HepG2 (cell line): ENCODE results near the gene SLC25A1.

ENCODE experiments used
- BHLHE40 ChIP-seq: IDR thresholded peaks from 2 replicates; pipeline ENCODE4 v1.6.1; 2011; ENCODE audit warnings: low read length, improper control_type of control experiment
- EED ChIP-seq: sonication (generic); formaldehyde crosslinking; IDR thresholded peaks from 2 replicates; pipeline ENCODE4 v1.5.0; 2020; ENCODE audit warnings: mild to moderate bottlenecking, missing genetic modification reagents
- GABPB1 ChIP-seq: IDR thresholded peaks from 2 replicates; pipeline ENCODE4 v1.6.1; 2016; ENCODE audit warnings: mild to moderate bottlenecking, missing genetic modification reagents, moderate library complexity, missing compliant biosample characterization
- HMG20A ChIP-seq: IDR thresholded peaks from 2 replicates; pipeline ENCODE4 v1.6.1; 2016; ENCODE audit warnings: borderline replicate concordance
- KMT2B ChIP-seq: IDR thresholded peaks from 2 replicates; pipeline ENCODE4 v1.6.1; 2016; ENCODE audit warnings: missing genetic modification reagents, missing compliant biosample characterization
- POLR2A ChIP-seq, 2 experiments: IDR thresholded peaks; 2 replicates each; pipeline ENCODE4 v1.6.1; 2011; ENCODE audit warnings: low read depth in 2 of 2, low read length in 2 of 2, mild to moderate bottlenecking in 1 of 2, moderate library complexity in 1 of 2; ENCODE audit not compliant: insufficient read depth in 1 of 2
- POLR2AphosphoS5 ChIP-seq: IDR thresholded peaks from 2 replicates; pipeline ENCODE4 v1.6.1; 2012; ENCODE audit warnings: low read depth, low read length
- TP53 ChIP-seq: sonication (generic); formaldehyde crosslinking; conservative IDR thresholded peaks from 2 replicates; pipeline ENCODE4 v1.4.0; 2020; ENCODE audit warnings: missing genetic modification reagents
- ZNF629 ChIP-seq: sonication (generic); formaldehyde crosslinking; conservative IDR thresholded peaks from 2 replicates; pipeline ENCODE4 v1.5.0; 2020; ENCODE audit warnings: missing genetic modification reagents
- ZNF766 ChIP-seq: sonication (generic); formaldehyde crosslinking; IDR thresholded peaks from 2 replicates; pipeline ENCODE4 v1.5.0; 2020; ENCODE audit warnings: missing genetic modification reagents, borderline replicate concordance
- TF ChIP-seq, protein P1 (sequence below): sonication (generic); formaldehyde crosslinking; IDR thresholded peaks from 2 replicates; pipeline ENCODE4 v1.5.1; 2020; ENCODE audit warnings: mild to moderate bottlenecking, missing genetic modification reagents
- TF ChIP-seq, protein P2 (sequence below): sonication (generic); formaldehyde crosslinking; IDR thresholded peaks from 2 replicates; pipeline ENCODE4 v1.4.0; 2020; ENCODE audit warnings: missing genetic modification reagents

DNA sequence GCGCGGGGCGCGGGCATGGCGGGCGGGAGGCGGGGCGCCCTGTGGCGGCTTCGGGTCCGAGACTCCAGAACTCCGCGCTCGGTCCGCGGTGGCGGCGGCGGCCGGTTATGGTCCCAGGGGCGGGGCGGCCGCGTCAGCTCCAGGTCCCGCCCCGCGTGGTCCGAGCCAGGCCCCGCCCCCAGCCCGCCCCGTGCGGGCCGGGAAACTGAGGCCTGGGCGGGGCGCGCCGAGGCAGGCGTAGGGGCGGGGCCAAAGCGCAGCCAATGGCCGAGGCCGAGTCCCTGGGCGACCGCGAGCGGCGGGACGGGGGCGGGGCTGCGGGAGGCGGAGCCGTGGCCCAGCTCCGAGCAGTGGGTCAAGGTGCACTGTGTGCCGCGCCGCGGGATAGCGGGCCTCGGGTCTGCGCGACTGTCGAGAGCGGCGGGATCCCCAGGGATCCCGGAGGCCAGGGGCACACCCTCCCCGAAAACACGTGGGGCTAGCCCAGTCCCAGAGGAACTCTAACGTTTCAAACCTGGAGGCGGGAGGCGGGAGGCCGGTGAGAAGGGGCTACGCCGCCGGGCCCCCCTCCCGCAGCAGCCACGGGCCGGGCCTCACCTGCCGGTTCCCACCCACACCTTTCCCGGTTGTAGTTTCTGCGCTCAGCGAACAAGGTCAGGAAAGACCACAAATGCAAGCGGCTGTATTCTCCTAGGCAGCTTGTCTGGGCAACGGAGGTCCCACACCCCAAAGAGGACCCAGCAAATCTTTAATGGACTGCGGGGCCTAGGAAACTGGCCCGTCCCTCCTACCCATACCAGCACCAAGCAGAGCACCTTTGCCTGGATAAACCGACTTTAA lies at the start of gene SLC25A1:
- 0 out of 2 replicates have a peak, but pooled peaks have one; percentile 29 for TF ChIP-seq ZNF629 (CRISPR knock-in tag)
- TF ChIP-seq, protein P1, sequence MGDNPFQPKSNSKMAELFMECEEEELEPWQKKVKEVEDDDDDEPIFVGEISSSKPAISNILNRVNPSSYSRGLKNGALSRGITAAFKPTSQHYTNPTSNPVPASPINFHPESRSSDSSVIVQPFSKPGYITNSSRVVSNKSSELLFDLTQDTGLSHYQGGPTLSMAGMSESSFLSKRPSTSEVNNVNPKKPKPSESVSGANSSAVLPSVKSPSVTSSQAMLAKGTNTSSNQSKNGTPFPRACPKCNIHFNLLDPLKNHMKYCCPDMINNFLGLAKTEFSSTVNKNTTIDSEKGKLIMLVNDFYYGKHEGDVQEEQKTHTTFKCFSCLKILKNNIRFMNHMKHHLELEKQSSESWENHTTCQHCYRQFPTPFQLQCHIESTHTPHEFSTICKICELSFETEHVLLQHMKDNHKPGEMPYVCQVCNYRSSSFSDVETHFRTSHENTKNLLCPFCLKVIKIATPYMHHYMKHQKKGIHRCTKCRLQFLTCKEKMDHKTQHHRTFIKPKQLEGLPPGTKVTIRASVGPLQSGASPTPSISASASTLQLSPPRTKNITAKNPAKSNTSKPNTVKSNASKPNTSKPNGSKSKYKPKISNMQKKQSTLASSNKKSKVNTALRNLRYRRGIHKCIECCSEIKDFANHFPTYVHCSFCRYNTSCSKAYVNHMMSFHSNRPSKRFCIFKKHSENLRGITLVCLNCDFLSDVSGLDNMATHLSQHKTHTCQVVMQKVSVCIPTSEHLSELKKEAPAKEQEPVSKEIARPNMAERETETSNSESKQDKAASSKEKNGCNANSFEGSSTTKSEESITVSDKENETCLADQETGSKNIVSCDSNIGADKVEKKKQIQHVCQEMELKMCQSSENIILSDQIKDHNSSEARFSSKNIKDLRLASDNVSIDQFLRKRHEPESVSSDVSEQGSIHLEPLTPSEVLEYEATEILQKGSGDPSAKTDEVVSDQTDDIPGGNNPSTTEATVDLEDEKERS (CRISPR knock-in tag) = no peak
- no peak for TF ChIP-seq BHLHE40
- TF ChIP-seq, protein P2, sequence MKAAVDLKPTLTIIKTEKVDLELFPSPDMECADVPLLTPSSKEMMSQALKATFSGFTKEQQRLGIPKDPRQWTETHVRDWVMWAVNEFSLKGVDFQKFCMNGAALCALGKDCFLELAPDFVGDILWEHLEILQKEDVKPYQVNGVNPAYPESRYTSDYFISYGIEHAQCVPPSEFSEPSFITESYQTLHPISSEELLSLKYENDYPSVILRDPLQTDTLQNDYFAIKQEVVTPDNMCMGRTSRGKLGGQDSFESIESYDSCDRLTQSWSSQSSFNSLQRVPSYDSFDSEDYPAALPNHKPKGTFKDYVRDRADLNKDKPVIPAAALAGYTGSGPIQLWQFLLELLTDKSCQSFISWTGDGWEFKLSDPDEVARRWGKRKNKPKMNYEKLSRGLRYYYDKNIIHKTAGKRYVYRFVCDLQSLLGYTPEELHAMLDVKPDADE (CRISPR knock-in tag) = no peak
- TF ChIP-seq TP53 = 0 out of 2 replicates have a peak, but pooled peaks have one; percentile 22
- TF ChIP-seq EED = no peak
- TF ChIP-seq POLR2AphosphoS5 = peak; percentile 91
- 0 out of 2 replicates have a peak, but pooled peaks have one; percentile 11 for TF ChIP-seq KMT2B (CRISPR knock-in tag)
- TF ChIP-seq ZNF766 (CRISPR knock-in tag) = peak; percentile 62
- peak; percentile 62; the same call in 1 of the 2 replicates for TF ChIP-seq GABPB1 (CRISPR knock-in tag)
- TF ChIP-seq POLR2A (IDR thresholded peaks at IDR 0.05; ENCODE audit: insufficient read depth in 1 of 2, low read depth in 2 of 2, low read length in 2 of 2) = peak in 1 of 2 experiments; percentile 93; a peak in 2 of 4 replicates
- no peak for TF ChIP-seq HMG20A
